SK-N-MC (cell line): Measurements from ENCODE around the gene TNFRSF8.

Experiments
- EZH2 ChIP-seq: fragments of 200-600 bp; sonication (generic); IDR thresholded peaks from one replicate; pipeline ENCODE4 v1.6.1; 2017; ENCODE audit warnings: antibody characterized with exemption
- FOXP2 ChIP-seq: optimal IDR thresholded peaks from 2 replicates; pipeline ENCODE3; 2011; ENCODE audit warnings: mild to moderate bottlenecking, moderate library complexity; ENCODE audit not compliant: insufficient read depth; ENCODE audit errors: extremely low read length, control extremely low read depth
- POLR2AphosphoS5 ChIP-seq: IDR thresholded peaks from 2 replicates; pipeline ENCODE4 v1.6.1; 2012; ENCODE audit warnings: mild to moderate bottlenecking, low read depth, low read length, borderline replicate concordance

DNA sequence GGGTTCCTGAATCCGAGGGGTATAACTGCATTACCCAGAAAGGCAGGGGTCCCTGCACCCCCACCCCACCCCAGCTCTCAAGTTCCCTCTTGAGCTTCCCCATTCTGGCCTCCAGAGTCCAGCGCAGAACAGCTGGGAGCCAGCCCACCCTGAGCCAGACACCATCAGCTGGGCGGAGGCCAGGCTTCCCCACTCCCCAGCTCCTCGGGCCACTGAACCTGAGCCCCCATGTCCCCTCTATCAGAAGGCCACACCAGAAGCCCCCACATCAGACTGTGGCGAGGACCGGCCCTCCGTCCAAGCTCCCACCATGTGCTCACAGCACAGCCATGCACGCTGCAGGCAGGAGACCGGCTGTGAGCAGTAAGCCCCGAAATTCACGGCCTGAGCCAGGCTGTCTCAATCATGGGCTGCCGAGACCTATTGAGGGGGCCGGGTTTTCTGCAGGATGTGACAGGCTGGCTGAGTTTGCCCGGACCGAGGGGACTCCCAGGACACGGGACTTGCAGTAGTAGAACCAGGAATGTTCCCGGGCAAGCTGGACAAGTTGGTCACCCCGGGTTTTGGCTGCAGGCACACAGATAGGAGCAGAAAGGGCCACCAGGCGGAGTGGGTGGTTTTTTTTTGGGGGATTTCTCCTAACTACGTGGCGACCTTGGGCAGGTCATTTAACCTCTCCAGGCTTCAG lies 78.2 kb downstream of the TNFRSF8 start:
- TF ChIP-seq EZH2 (no peak), POLR2AphosphoS5 (no peak), FOXP2 (no peak)
